AG04450 (cell line): Measurements from ENCODE around the gene FBXW4. TPM values are rescaled to one million over a fixed set of nuclear protein-coding genes. Genes with fewer than 3 reads are reported as not detected.

Source experiments
- CTCF ChIA-PET: fragments of 300-600, 350-600 bp; formaldehyde crosslinking; extraction: SDS; loops from one replicate; lab custom pipeline; 2022; ENCODE audit warnings: antibody characterized with exemption, inconsistent platforms; lab: Charles Lee
- POLR2A ChIA-PET: fragments of 350-600 bp; formaldehyde crosslinking; extraction: SDS; loops from one replicate; lab custom pipeline; 2021; ENCODE audit warnings: antibody characterized with exemption, inconsistent platforms; lab: Yijun Ruan, JAX
- DNase-seq: peaks from one replicate; pipeline ENCODE4 v3.0.0-alpha.2; 2011; ENCODE audit warnings: low read depth, low spot score
- H3K27ac ChIP-seq: one replicate; pipeline ENCODE4 v1.5.1; 2012; ENCODE audit warnings: low read depth, low read length, control low read depth
- H3K27me3 ChIP-seq: one replicate; pipeline ENCODE4 v1.6.0; 2012; ENCODE audit warnings: low read length; ENCODE audit not compliant: control insufficient read depth, insufficient read depth
- H3K4me3 ChIP-seq: 2 replicates; pipeline ENCODE4 v1.5.1; 2011; ENCODE audit warnings: mild to moderate bottlenecking, low read depth, low read length, control low read depth
- H3K9me3 ChIP-seq: 2 replicates; pipeline ENCODE4 v1.5.1; 2012; ENCODE audit warnings: low read length; ENCODE audit not compliant: control insufficient read depth, insufficient read depth
- CTCF ChIP-seq: IDR thresholded peaks from 2 replicates; pipeline ENCODE4 v1.5.1; 2011; ENCODE audit warnings: low read depth, low read length, control low read depth, inconsistent platforms
- polyA plus RNA-seq: library from polyadenylated mRNA; depleted of rRNA; stranded (reverse); fragments of >200 nt; gene quantifications from 2 replicates; pipeline ENCODE4 v1.2.3, GENCODE V29; 2011

FBXW4 gene
- polyA plus RNA-seq, 1 experiment = 18.3 TPM

- DNase-seq = no peak
- no peak for TF ChIP-seq CTCF
- Histone ChIP-seq H3K9me3 (no peaks in the 10 kb centered on the region), H3K27me3 (no peaks in the 10 kb centered on the region), H3K4me3 (no peak overlapping the region), H3K27ac (no peak overlapping the region)
- ChIA-PET CTCF (no interaction called here), POLR2A (no interaction called here)
Measured at GRCh38 chr10:101663097-101663496, 31.9 kb downstream of the FBXW4 start.

GRCh38 chr10:101660256-101660655 lies 34.7 kb downstream of the FBXW4 start:
- ChIA-PET CTCF (no interaction called here), POLR2A (no interaction called here)
- no peak overlapping the region for H3K4me3 ChIP-seq
- no peaks in the 10 kb centered on the region for H3K9me3 ChIP-seq
- no peak overlapping the region for H3K27ac ChIP-seq
- no peaks in the 10 kb centered on the region for H3K27me3 ChIP-seq
- no peak for DNase-seq
- TF ChIP-seq CTCF = no peak

GRCh38 chr10:101658975-101659374 lies 36.0 kb downstream of the FBXW4 start:
- no peaks in the 10 kb centered on the region for H3K27me3 ChIP-seq
- no peak for TF ChIP-seq CTCF
- no peak overlapping the region for H3K27ac ChIP-seq
- ChIA-PET POLR2A (no interaction called here), CTCF (no interaction called here)
- no peak for DNase-seq
- H3K4me3 ChIP-seq = no peak overlapping the region
- no peaks in the 10 kb centered on the region for H3K9me3 ChIP-seq

GRCh38 chr10:101656890-101657289 lies 38.1 kb downstream of the FBXW4 start:
- no peak overlapping the region for H3K4me3 ChIP-seq
- no peak for DNase-seq
- H3K27me3 ChIP-seq = no peaks in the 10 kb centered on the region
- H3K9me3 ChIP-seq = no peaks in the 10 kb centered on the region
- CTCF ChIA-PET = interaction anchor here (0.6 kb wide), 2 partner anchors 9 to 1770 kb away, joined by 3 to 4 read pairs; no protein-coding TSS in a partner anchor
- no peak overlapping the region for H3K27ac ChIP-seq
- POLR2A ChIA-PET = interaction anchor here (0.6 kb wide), 1 partner anchor 363 kb away, joined by 8 read pairs; no protein-coding TSS in a partner anchor
- no peak for TF ChIP-seq CTCF

GRCh38 chr10:101655570-101655969 lies 39.4 kb downstream of the FBXW4 start:
- ChIA-PET POLR2A (no interaction called here), CTCF (no interaction called here)
- no peak for DNase-seq
- H3K4me3 ChIP-seq = no peak overlapping the region
- no peak for TF ChIP-seq CTCF
- no peak overlapping the region for H3K27ac ChIP-seq
- no peaks in the 10 kb centered on the region for H3K9me3 ChIP-seq
- no peaks in the 10 kb centered on the region for H3K27me3 ChIP-seq
